Measurements from ENCODE around the gene AP5S1.
A peak's percentile ranks its signal among the peaks of the same experiment; 100 is the strongest.

AP5S1 gene

GRCh38 chr20:3861191-3861590 is 40.8 kb downstream of the AP5S1 start:
- DNase-seq, result no peak
- no peak for TF ChIP-seq POLR2A (IDR thresholded peaks at IDR 0.05; ENCODE audit: low read length)
- no peak for TF ChIP-seq GATA1 (IDR thresholded peaks at IDR 0.05; ENCODE audit: low read depth, low read length)

DNA sequence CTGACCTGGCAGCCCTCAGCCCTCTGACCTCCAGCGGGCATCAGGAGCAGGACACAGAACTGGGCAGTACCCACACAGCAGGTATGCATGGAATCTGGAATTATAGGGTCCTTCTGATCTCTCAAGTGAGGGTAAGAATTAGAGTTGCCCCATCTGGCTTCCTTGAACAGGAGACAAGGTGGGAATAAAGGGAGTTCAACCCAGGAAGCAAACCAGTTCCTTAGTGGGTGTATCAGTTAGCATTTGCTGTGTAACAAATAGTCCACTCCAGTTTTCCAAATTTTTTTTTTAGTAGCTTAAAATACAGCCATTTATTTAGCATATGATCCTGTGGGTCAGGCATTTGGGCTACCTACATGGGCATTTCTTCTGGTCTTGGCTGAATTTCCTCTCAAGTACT is 42.0 kb downstream of the AP5S1 start:
- DNase-seq, result no peak
- TF ChIP-seq GATA1 (IDR thresholded peaks at IDR 0.05; ENCODE audit: low read depth, low read length) (no peak), POLR2A (IDR thresholded peaks at IDR 0.05; ENCODE audit: low read length) (no peak)

DNA sequence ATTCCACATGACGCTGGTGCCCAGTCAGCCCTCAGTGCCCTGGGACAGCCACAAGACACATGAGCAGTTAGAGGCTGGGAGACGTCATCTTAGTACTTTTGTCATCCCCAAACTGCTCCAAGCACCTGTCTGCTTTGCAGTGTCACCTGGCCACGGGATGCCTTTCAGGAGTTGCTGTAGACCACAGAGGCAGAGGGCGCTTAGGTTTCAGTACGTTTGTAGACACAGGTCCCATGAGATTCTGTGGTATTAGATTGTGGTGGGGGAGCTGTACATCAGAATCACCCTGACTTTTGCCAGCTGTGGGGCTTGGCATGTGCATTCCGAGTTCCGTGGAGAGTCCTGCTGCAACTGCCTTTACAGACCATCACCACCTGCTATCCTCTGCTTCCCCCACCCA is 43.0 kb downstream of the AP5S1 start:
- DNase-seq, result no peak
- TF ChIP-seq POLR2A (IDR thresholded peaks at IDR 0.05; ENCODE audit: low read length), result no peak
- TF ChIP-seq GATA1 (IDR thresholded peaks at IDR 0.05; ENCODE audit: low read depth, low read length), result no peak

GRCh38 chr20:3864518-3864917 is 44.2 kb downstream of the AP5S1 start:
- DNase-seq, result no peak
- no peak for TF ChIP-seq GATA1 (IDR thresholded peaks at IDR 0.05; ENCODE audit: low read depth, low read length)

DNA sequence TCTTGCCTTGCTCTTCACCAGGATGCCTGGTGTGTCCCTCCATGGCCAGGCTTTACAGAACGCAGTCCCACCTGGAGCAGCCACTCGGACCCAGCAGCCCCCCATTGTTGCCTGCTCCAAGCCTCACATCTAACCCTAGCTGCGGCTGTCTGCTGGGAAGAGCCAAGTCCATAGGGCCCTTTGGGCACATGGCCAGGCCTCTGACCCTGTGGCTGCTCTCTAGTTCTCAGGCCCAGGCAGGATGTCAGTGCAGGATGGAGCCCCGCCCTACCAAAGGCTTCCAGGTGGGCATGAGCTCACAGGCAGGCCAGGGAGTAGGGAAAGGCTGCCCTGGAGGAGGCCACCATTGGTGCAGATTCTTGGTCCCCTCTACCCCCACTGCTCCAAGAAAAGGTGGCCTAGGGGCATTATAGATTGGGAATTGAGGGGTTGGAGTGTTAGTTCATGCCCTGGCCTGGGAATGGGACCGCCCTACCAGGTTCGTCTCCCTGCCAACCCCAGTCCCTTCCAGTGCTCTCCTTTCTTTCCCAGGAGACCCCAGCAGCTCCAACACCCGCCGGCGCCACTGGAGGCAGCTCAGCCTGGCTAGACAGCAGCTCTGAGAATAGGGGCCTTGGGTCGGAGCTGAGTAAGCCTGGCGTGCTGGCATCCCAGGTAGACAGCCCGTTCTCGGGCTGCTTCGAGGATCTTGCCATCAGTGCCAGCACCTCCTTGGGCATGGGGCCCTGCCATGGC is 45.0 kb downstream of the AP5S1 start:
- DNase-seq, result no peak

GRCh38 chr20:3865887-3866407 is 45.6 kb downstream of the AP5S1 start:
- no peak for DNase-seq
- TF ChIP-seq POLR2A (IDR thresholded peaks at IDR 0.05; ENCODE audit: low read length) (no peak), GATA1 (IDR thresholded peaks at IDR 0.05; ENCODE audit: low read depth, low read length) (no peak)

More for the DNA sequence above, 45.0 kb downstream of the AP5S1 start:
- TF ChIP-seq POLR2A (IDR thresholded peaks at IDR 0.05; ENCODE audit: low read length), result no peak

DNA sequence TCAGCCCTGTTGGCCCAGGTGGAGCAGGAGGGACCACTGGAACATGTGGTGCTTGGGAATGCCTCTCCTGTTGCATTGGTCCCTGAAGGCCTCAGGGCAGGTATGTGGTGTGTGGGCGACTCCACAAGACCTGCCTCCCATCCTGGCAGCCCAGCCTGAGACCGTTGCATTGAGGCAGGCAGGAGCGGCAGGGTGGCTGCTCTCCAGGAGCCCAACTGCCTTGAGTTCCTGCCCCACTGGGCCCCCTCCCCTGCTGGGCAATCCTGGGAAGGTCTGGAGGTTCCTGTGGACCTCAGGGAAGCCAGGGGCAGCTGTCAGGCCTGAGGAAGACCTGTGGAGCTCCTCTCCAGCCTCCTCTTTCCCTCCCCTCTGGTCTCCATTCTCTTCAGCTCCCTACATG is 46.1 kb downstream of the AP5S1 start:
- DNase-seq, result no peak
- TF ChIP-seq GATA1 (IDR thresholded peaks at IDR 0.05; ENCODE audit: low read depth, low read length), result no peak
- TF ChIP-seq POLR2A (IDR thresholded peaks at IDR 0.05; ENCODE audit: low read length), result no peak

- DNase-seq, result no peak
- no peak for TF ChIP-seq GATA1 (IDR thresholded peaks at IDR 0.05; ENCODE audit: low read depth, low read length)
- TF ChIP-seq POLR2A (IDR thresholded peaks at IDR 0.05; ENCODE audit: low read length), result no peak
Measured at GRCh38 chr20:3867802-3868201, 47.5 kb downstream of the AP5S1 start.

DNA sequence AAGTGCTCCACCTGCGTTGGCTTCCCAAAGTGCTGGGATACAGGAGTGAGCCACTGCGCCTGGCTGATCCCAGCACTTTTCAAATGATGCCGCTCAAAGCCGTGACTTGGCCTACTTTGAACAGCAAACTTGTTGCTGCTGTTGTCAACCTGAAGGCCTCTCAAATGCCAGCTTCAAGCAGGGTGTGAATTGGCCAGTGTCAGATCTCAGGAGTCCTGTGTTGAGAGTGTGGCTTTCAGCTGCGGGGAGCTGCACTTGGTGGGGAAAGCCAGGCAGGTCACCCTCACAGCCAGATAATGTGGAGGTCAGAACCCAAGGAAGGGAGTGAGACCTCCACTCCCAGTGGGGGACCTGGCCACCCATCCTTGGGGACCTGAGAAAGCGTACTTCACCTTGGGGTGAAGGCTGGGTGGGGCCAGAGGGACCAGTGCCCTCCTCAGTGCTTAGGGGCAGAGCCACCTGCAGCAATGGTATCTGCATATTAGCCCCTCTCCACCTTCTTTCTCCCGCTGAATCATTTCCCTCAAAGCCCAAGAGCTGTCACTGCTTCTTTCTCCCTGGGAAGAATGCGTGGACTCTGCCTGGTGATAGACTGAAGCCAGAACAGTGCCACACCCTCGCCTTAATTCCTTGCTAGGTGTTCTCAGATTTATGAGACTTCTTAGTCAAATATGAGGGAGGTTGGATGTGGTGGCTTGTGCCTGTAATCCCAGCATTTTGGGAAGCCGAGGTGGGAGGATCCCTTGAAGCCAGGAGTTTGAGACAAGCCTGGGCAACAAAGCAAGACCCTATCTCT is 49.7 kb downstream of the AP5S1 start:
- DNase-seq, result no peak
- no peak for TF ChIP-seq GATA1 (IDR thresholded peaks at IDR 0.05; ENCODE audit: low read depth, low read length)
- TF ChIP-seq POLR2A (IDR thresholded peaks at IDR 0.05; ENCODE audit: low read length), result no peak

DNA sequence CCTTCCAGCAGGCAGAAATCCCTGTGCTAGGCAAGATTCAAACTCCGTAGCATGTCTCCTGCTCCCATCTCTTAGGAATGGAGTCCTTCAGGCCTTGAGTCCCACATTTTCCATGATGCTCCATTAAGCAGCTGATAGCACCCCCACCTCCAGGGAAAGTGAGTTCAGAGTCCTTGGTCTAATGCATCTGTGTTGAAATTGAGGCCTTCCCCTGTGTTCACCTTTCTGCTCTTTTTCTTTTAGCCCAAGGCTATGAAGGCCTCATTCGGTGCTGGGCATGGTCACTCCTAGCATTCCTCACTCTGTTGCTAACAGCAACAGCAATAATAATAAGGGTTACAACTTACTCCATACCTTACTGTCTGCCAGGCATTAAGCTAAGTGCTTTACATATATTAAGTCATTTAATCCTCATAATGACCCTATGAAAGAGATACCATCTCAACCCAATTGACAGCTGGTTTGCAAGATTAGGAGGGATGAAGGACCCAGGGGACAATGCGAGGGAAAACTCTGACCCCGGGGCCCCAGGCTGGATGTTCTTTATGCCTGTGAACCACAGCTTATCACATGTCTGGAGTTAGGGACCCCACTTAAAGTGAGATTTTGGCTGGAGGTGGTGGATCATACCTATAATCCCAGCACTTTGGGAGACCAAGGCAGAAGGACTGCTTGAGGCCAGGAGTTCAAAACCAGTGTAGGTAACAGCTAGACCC is 51.4 kb downstream of the AP5S1 start:
- TF ChIP-seq GATA1 (IDR thresholded peaks at IDR 0.05; ENCODE audit: low read depth, low read length) (no peak), POLR2A (IDR thresholded peaks at IDR 0.05; ENCODE audit: low read length) (no peak)
- peak; percentile 40 to 73 for DNase-seq

DNA sequence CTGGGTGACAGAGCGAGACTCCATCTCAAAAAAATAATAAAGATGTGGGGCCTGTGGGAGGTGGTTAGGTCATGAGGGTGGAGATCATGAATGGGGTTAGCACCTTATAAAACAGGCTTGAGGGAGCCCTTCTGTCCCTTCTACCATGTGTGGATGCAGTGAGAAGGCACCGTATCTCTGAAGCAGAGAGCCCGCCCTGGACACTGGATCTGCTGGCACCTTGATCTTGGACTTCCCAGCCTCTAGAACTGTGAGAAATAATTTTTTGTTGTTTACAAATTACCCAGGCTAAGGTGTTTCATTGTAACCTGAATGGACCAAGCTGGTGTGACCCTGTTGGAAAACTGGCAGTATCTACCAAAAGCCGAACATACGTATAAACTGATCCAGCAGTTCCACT is 53.2 kb downstream of the AP5S1 start:
- no peak for DNase-seq
- TF ChIP-seq GATA1 (IDR thresholded peaks at IDR 0.05; ENCODE audit: low read depth, low read length) (no peak), POLR2A (IDR thresholded peaks at IDR 0.05; ENCODE audit: low read length) (no peak)

- no peak for TF ChIP-seq GATA1 (IDR thresholded peaks at IDR 0.05; ENCODE audit: low read depth, low read length)
- no peak for TF ChIP-seq POLR2A (IDR thresholded peaks at IDR 0.05; ENCODE audit: low read length)
- DNase-seq, result no peak
Measured at GRCh38 chr20:3874194-3874844, 54.0 kb downstream of the AP5S1 start.

DNA sequence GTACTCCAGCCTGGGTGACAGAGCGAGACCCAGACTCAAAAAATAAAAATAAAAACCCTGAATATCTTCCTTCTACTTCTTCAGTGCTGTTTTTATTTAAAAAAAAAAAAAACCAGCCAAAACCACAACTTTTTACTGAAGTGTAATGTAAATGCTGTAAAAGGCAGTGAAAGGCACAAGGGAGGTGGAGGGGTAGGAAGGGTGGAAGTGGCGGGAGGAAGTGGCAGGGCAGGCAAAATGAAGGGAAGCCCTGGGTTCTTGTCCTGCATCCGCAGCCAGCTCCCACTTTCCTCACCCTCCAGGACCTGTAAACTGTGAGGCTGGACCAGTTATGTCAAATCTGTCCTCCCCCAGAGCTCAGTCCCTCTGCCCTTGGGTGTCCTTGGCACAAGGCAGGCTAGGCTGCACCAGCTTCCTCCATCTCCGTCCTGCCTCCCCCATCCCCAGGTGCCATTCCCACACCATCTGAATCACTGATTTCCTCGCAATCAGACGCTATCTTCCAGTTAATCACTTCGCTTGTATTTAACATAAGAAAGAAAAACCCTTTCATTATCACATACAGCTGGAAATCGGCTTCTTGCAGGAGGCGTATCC is 55.1 kb downstream of the AP5S1 start:
- TF ChIP-seq POLR2A (IDR thresholded peaks at IDR 0.05; ENCODE audit: low read length) (peak; percentile 21), GATA1 (IDR thresholded peaks at IDR 0.05; ENCODE audit: low read depth, low read length) (no peak)

More for the DNA sequence above, 55.1 kb downstream of the AP5S1 start:
- DNase-seq, result no peak

Data from erythroblast (primary cell).